ENCODE data around the gene CD53. TPM values are rescaled to one million over a fixed set of nuclear protein-coding genes. Genes with fewer than 3 reads are reported as not detected.

Gene CD53
- total and polyA plus RNA-seq, 9 of the 15 experiments (the other 6 are each of a cell fraction or from before 2014, with no cell fraction given) = 63.5 to 220 (median 131) TPM

- no peaks in the 10 kb centered on the region; the same call in 1 of the 2 replicates for H3K9me3 ChIP-seq (replicated peaks; ENCODE audit: control insufficient read depth, insufficient read depth, low read depth, low read length)
- intact Hi-C loops (cut with micrococcal nuclease) = no loop called here
- H3K9ac ChIP-seq (ENCODE audit: insufficient read depth in 1 of 2, low read depth in 2 of 2, low read length in 2 of 2) = no peak overlapping the region
- TF ChIP-seq TFE3 (CRISPR knock-in tag; IDR thresholded peaks at IDR 0.05) (peak; percentile 94), ZBTB17 (CRISPR knock-in tag; IDR thresholded peaks at IDR 0.05) (0 out of 2 replicates have a peak, but pooled peaks have one; percentile 23), ZC3H4 (CRISPR knock-in tag; IDR thresholded peaks at IDR 0.05; ENCODE audit: borderline replicate concordance) (no peak), CHD4 (IDR thresholded peaks at IDR 0.05; ENCODE audit: insufficient read depth, insufficient replicate concordance, low read depth, low read length, poor library complexity, severe bottlenecking) (no peak), RAD51 (IDR thresholded peaks at IDR 0.05; ENCODE audit: borderline replicate concordance, low read depth) (peak; percentile 35; the same call in 1 of the 2 replicates), RBM39 (optimal IDR thresholded peaks at IDR 0.05; ENCODE audit: low read depth, low read length) (no peak), ZNF354B (CRISPR knock-in tag; IDR thresholded peaks at IDR 0.05) (no peak), TOE1 (IDR thresholded peaks at IDR 0.05; ENCODE audit: borderline replicate concordance) (peak; percentile 82; the same call in 1 of the 2 replicates), TOE1 (CRISPR knock-in tag; IDR thresholded peaks at IDR 0.05; ENCODE audit: borderline replicate concordance, low read depth) (no peak), ZNF778 (CRISPR knock-in tag; IDR thresholded peaks at IDR 0.05) (peak; percentile 16; the same call in 1 of the 2 replicates), ZBTB26 (CRISPR knock-in tag; IDR thresholded peaks at IDR 0.05) (peak; percentile 17; the same call in 1 of the 2 replicates)
- no peak overlapping the region for H3K4me3 ChIP-seq
- peak overlapping the region; percentile 41 for H2AFZ ChIP-seq (ENCODE audit: low read depth, low read length)
- no peaks in the 10 kb centered on the region for H3K9me1 ChIP-seq (ENCODE audit: control insufficient read depth, insufficient read depth, low read length)
- ChIA-PET POLR2A (interaction anchor here (0.6 to 1.6 kb wide), 5 partner anchors 10 to 93 kb away, joined by 3 to 7 read pairs (median 3); partner anchors contain the start of gene LRIF1), CTCF (ENCODE audit: low intra/inter-chr PET ratio) (no interaction called here)
- no peaks in the 10 kb centered on the region for H3K36me3 ChIP-seq (ENCODE audit: control insufficient read depth, insufficient read depth, low read length)
- H3K27me3 ChIP-seq (ENCODE audit: control insufficient read depth in 2 of 2, insufficient read depth in 2 of 2, low read length in 2 of 2) = no peaks in the 10 kb centered on the region
- WGBS (ENCODE audit: insufficient coverage, low coverage, missing lambda C conversion rate) = 24% methylated on average over 3 of the region's 3 CpGs
- DNase-seq (ENCODE audit: extremely low read depth in 1 of 4, low spot score in 3 of 4) (no peak), ATAC-seq (no peak), FAIRE-seq (no peak)
- no peak overlapping the region for H3K27ac ChIP-seq (ENCODE audit: extremely low read depth, low read depth, low read length)
- H3K79me2 ChIP-seq (ENCODE audit: control insufficient read depth, insufficient read depth, low read length) = peaks cover 30% of the 10 kb centered on the region
- H3K4me1 ChIP-seq (replicated peaks in 1 of 2; ENCODE audit: control insufficient read depth in 2 of 2, insufficient read depth in 2 of 2, low read length in 2 of 2) = peaks cover 11 to 38% of the 10 kb centered on the region in 2 experiments
- no peaks in the 10 kb centered on the region for H4K20me1 ChIP-seq (replicated peaks; ENCODE audit: control insufficient read depth, insufficient read depth, low read length)
- peak overlapping the region; percentile 30; the same call in 1 of the 2 replicates for H3K4me2 ChIP-seq (ENCODE audit: insufficient read depth, low read length)
- in situ Hi-C loops (cut with MboI) = no loop called here
- no TSS peak for BruUV-seq (replicated peaks)
Observed at GRCh38 chr1:110870721-110871388, 2.1 kb upstream of the CD53 start.

All from K562 (cell line).